ENCODE results near the gene FBRS. TPM values are rescaled to one million over a fixed set of nuclear protein-coding genes. Genes with fewer than 3 reads are reported as not detected.
"Not testable (repeated sequence)": the region's sequence is repeated elsewhere in the genome, so short reads cannot be mapped to it uniquely, and the experiment has no call there.

The FBRS gene
- total RNA-seq, 6 experiments from 2014 or later, result 13.0 to 26.2 (median 20.9) TPM

GRCh38 chr16:30700491-30700890 is 42.3 kb downstream of the FBRS start:
- 76% methylated on average over 4 of the region's 9 CpGs for WGBS (ENCODE audit: insufficient coverage, low coverage, low lambda C conversion rate, missing lambda C conversion rate)
- Histone ChIP-seq H3K36me3 (peaks cover 0 to 50% (median 36%) of the 10 kb centered on the region in 4 donors), H3K27ac (no peak overlapping the region), H3K27me3 (no peaks in the 10 kb centered on the region), H3K4me3 (no peak overlapping the region), H3K9me3 (no peaks in the 10 kb centered on the region), H3K4me1 (peaks cover 0 to 21% (median 10%) of the 10 kb centered on the region in 4 donors)
- no peak for ATAC-seq
- DNase-seq, result no peak
- intact Hi-C loops (cut with DNase I), result loop anchor here in 1 of 2 donors (10.0 kb wide), 1 partner anchor 54 kb away; no protein-coding TSS in a partner anchor
- TF ChIP-seq CTCF (IDR thresholded peaks at IDR 0.05) (no peak), POLR2A (IDR thresholded peaks at IDR 0.05) (no peak)

- ATAC-seq (no peak), DNase-seq (no peak)
- 79% methylated on average over 5 of the region's 5 CpGs for WGBS (ENCODE audit: insufficient coverage, low coverage, low lambda C conversion rate, missing lambda C conversion rate)
- Histone ChIP-seq H3K9me3 (no peaks in the 10 kb centered on the region), H3K27ac (no peak overlapping the region), H3K4me1 (peaks cover 0 to 21% (median 10%) of the 10 kb centered on the region in 4 donors), H3K4me3 (no peak overlapping the region), H3K36me3 (peaks cover 0 to 55% (median 39%) of the 10 kb centered on the region in 4 donors), H3K27me3 (no peaks in the 10 kb centered on the region)
- intact Hi-C loops (cut with DNase I), result loop anchor here in 1 of 2 donors (10.0 kb wide), 1 partner anchor 54 kb away; no protein-coding TSS in a partner anchor
- TF ChIP-seq CTCF (IDR thresholded peaks at IDR 0.05) (no peak), POLR2A (IDR thresholded peaks at IDR 0.05) (no peak)
Measured at GRCh38 chr16:30700971-30701370, 42.7 kb downstream of the FBRS start.

- H3K4me1 ChIP-seq, result peaks cover 0 to 17% (median 8%) of the 10 kb centered on the region in 4 donors
- not testable (repeated sequence) for H3K27ac ChIP-seq, H3K27me3 ChIP-seq, H3K9me3 ChIP-seq, ATAC-seq, H3K4me3 ChIP-seq, DNase-seq
- 86% methylated on average over 12 of the region's 12 CpGs for WGBS (ENCODE audit: insufficient coverage, low coverage, low lambda C conversion rate, missing lambda C conversion rate)
- intact Hi-C loops (cut with DNase I), result loop anchor here in 1 of 2 donors (10.0 kb wide), 1 partner anchor 52 kb away; no protein-coding TSS in a partner anchor
- peaks cover 6 to 76% (median 58%) of the 10 kb centered on the region in 4 donors for H3K36me3 ChIP-seq
Measured at GRCh38 chr16:30703071-30703470, 44.8 kb downstream of the FBRS start.

GRCh38 chr16:30703971-30704370 is 45.7 kb downstream of the FBRS start:
- ATAC-seq (no peak), DNase-seq (no peak)
- WGBS (ENCODE audit: insufficient coverage, low coverage, low lambda C conversion rate, missing lambda C conversion rate), result 92% methylated on average over 10 of the region's 10 CpGs
- no peak overlapping the region for H3K4me3 ChIP-seq
- peaks cover 6 to 85% (median 65%) of the 10 kb centered on the region in 4 donors for H3K36me3 ChIP-seq
- H3K9me3 ChIP-seq, result no peaks in the 10 kb centered on the region
- TF ChIP-seq POLR2A (IDR thresholded peaks at IDR 0.05) (no peak), CTCF (IDR thresholded peaks at IDR 0.05) (no peak)
- intact Hi-C loops (cut with DNase I), result loop anchor here in 1 of 2 donors (10.0 kb wide), 1 partner anchor 51 kb away; no protein-coding TSS in a partner anchor
- H3K27ac ChIP-seq, result no peak overlapping the region
- H3K27me3 ChIP-seq, result no peaks in the 10 kb centered on the region
- peaks cover 0 to 17% (median 8%) of the 10 kb centered on the region in 4 donors for H3K4me1 ChIP-seq

GRCh38 chr16:30706046-30706445 is 47.8 kb downstream of the FBRS start:
- no peak for DNase-seq
- no peak for ATAC-seq
- H3K27ac ChIP-seq, result no peak overlapping the region
- H3K27me3 ChIP-seq, result no peaks in the 10 kb centered on the region
- H3K4me3 ChIP-seq, result no peak overlapping the region
- H3K36me3 ChIP-seq, result peaks cover 6 to 97% (median 74%) of the 10 kb centered on the region in 4 donors
- 92% methylated on average over 6 of the region's 6 CpGs for WGBS (ENCODE audit: insufficient coverage, low coverage, low lambda C conversion rate, missing lambda C conversion rate)
- no peak for TF ChIP-seq POLR2A (IDR thresholded peaks at IDR 0.05)
- no peaks in the 10 kb centered on the region for H3K9me3 ChIP-seq
- intact Hi-C loops (cut with DNase I), result loop anchor here in 1 of 2 donors (10.0 kb wide), 1 partner anchor 49 kb away; no protein-coding TSS in a partner anchor
- H3K4me1 ChIP-seq, result peaks cover 0 to under 1% (median 0%) of the 10 kb centered on the region in 4 donors

Data from right lobe of liver (tissue), 6 donors.